Uterus (tissue), 4 donors: ENCODE measurements around the gene SLC7A4. TPM values are rescaled to one million over a fixed set of nuclear protein-coding genes. Genes with fewer than 3 reads are reported as not detected.
"Not testable (repeated sequence)": the region's sequence is repeated elsewhere in the genome, so short reads cannot be mapped to it uniquely, and the experiment has no call there.

ENCODE experiments used
- DNase-seq, 2 donors: peaks; one replicate each; pipeline ENCODE4 v3.0.0-alpha.2; 2019 to 2020
- H3K27ac ChIP-seq, 2 donors: fragments of 200-600 bp; sonication (generic); 1 replicate in 1 of 2; 2 replicates in 1 of 2; pipeline ENCODE4 v1.5.1; 2016 to 2018
- H3K27me3 ChIP-seq, 2 donors: fragments of 200-600 bp; sonication (generic); one replicate each; pipeline ENCODE4 v1.5.1; 2018 to 2019; ENCODE audit warnings: control low read depth in 1 of 2
- H3K36me3 ChIP-seq, 2 donors: fragments of 200-600 bp; sonication (generic); one replicate each; pipeline ENCODE4 v1.5.1; 2019; ENCODE audit warnings: control low read depth in 1 of 2
- H3K4me1 ChIP-seq, 2 donors: fragments of 200-600 bp; sonication (generic); one replicate each; pipeline ENCODE4 v1.5.1; 2018 to 2019; ENCODE audit warnings: control low read depth in 1 of 2
- H3K4me3 ChIP-seq, 2 donors: fragments of 200-600 bp; sonication (generic); 1 replicate in 1 of 2; 2 replicates in 1 of 2; pipeline ENCODE4 v1.5.1; 2018 to 2019; ENCODE audit warnings: mild to moderate bottlenecking in 1 of 2
- H3K9me3 ChIP-seq, 2 donors: fragments of 200-600 bp; sonication (generic); one replicate each; pipeline ENCODE4 v1.5.1; 2019; ENCODE audit warnings: control low read depth in 1 of 2
- CTCF ChIP-seq, 4 experiments: fragments of 200-600 bp in 2 of 4; fragments of 450-650 bp in 2 of 4; sonication (generic) in 2 of 4; IDR thresholded peaks; one replicate each; pipeline ENCODE4 v1.5.1; 2016 to 2019; ENCODE audit warnings: antibody characterized with exemption in 4 of 4, mild to moderate bottlenecking in 2 of 4, moderate library complexity in 1 of 4
- POLR2A ChIP-seq, 2 donors: fragments of 450-650 bp; IDR thresholded peaks; one replicate each; pipeline ENCODE4 v1.6.1; 2016; ENCODE audit warnings: antibody characterized with exemption in 2 of 2, mild to moderate bottlenecking in 1 of 2, moderate library complexity in 1 of 2
- intact Hi-C: fragments of 100-400 bp; cut with DNase I; formaldehyde crosslinking; loops from one replicate; pipeline ENCODE4 v1.15.1; 2023; ENCODE audit warnings: low total_unique reads
- total RNA-seq, 4 donors: library from RNA; depleted of rRNA in 3 of 4; stranded (reverse); fragments of >200 nt in 3 of 4; gene quantifications; one replicate each; pipeline versions ENCODE4 v1.1.0 to v1.2.4, GENCODE V29; 2014 to 2023
- donor health status: DM: yes; HTN: yes; CAD: no.

The SLC7A4 gene
- total RNA-seq, 4 donors from 2014 or later = 0.35 to 7.9 (median 0.43) TPM; not detected in 1

DNA sequence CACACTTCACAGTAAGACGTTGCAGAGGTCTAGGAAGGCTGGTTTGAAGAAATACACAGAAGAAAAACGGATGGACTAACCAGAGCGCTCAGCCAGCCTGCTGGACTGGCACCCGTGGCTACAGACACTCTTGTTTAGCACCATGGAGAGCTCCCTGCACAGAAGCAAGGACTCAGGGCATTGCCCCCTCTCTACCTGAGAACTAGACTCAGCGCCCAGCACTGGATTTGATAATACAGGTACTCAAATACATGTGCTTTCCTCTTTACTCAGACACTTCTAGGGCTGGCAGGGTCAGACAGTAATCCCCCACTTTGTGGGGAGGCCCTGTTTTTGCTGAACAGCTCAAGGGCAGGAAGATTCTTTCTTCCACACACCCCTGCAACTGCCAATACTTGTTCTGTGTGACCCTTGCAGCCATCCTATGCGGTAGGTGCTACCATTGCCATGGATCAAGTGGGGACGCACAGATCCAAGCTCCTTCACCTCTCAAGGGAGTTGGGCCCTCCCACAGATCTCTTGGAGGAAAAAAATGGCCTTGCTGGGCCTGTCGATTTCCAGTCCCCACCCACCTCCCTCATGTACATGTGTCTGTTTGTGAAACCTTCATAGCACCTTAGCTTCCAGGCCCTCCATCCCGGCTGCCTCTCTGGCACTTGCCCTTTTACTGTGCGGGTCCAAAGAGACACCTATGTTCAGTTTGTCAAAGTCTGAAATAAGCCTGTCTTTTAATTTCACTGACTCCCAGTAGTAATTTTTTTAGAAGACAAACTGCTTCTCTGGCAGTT, 22.5 kb downstream of the SLC7A4 start:
- Histone ChIP-seq H3K27ac (no peak overlapping the region), H3K4me3 (no peak overlapping the region), H3K4me1 (peaks cover 3 to 6% of the 10 kb centered on the region in 2 donors), H3K27me3 (no peaks in the 10 kb centered on the region), H3K9me3 (no peaks in the 10 kb centered on the region), H3K36me3 (no peaks in the 10 kb centered on the region)
- TF ChIP-seq POLR2A (IDR thresholded peaks at IDR 0.05) (no peak), CTCF (IDR thresholded peaks at IDR 0.05) (no peak)
- intact Hi-C loops = no loop called here
- no peak for DNase-seq

DNA sequence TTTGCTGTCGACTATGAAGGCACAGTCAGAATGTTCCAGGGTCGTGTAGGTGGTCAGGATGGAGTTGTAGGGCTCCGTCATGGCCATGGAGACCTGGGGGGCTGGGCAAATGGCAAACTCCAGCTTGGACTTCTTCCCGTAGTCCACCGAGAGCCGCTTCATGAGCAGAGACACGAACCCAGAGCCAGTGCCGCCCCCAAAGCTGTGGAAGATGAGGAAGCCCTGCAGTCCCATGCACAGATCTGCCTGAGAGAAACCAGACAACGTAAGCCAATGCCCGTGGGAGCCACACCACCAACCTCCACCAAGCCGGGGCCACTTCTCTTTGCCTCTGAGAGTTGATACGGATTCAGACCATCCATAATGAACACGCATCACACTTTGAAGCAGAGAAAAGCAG, 23.2 kb downstream of the SLC7A4 start:
- H3K27ac ChIP-seq, H3K27me3 ChIP-seq, intact Hi-C loops, H3K36me3 ChIP-seq, H3K4me1 ChIP-seq, DNase-seq, H3K4me3 ChIP-seq, H3K9me3 ChIP-seq: not testable (repeated sequence)

- no peak for DNase-seq
- Histone ChIP-seq H3K27me3 (no peaks in the 10 kb centered on the region), H3K4me1 (peaks cover 7 to 13% of the 10 kb centered on the region in 2 donors), H3K36me3 (no peaks in the 10 kb centered on the region), H3K27ac (peak overlapping the region in 1 of 2 donors; percentile 94), H3K4me3 (no peak overlapping the region), H3K9me3 (no peaks in the 10 kb centered on the region)
- intact Hi-C loops = no loop called here
- TF ChIP-seq POLR2A (IDR thresholded peaks at IDR 0.05) = no peak
- no peak for TF ChIP-seq CTCF (IDR thresholded peaks at IDR 0.05)
These were observed 28.6 kb downstream of the SLC7A4 start for GRCh38 chr22:21003782-21004181.

DNA sequence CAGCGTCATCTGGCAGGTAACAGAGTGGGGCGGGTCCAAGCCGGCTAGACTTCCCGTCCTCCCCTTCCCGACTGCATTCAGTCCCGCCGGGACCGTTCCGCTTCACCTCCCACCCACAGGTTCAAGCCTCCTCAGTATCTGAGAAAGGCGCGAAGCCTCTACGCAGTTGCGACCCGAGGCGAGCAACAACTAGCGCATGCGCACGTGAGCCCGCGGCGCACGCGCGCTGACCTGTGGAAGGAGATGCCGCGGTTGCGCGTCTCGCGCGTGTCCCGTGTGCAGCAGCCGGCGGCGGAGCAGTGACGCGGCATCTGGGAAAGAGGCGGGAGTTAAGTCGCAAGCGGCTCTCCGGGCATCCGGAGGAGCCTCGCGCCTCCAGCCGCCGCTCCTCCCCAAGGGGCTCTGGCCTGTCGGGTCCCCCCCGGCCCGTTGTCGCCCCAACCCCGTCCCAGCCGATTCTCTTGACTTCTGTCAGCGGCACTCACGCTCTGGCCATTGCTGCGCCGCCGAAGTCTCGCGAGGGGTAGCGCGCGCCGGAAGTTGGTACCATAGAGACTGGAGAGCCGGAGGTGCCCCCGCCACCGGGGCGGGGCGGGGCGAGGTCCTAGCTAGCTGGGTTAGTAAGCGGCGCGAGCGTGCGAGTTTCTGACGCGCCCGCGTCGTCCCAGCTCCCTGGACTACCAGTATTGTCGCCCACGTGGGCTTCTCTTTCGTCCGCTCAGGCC, 30.6 kb downstream of the SLC7A4 start, which contains the start of gene THAP7:
TSS of gene THAP7 (minus strand) at position 518 of the 725 bp plus-strand sequence. CDS start at position 311, 207 bp downstream.
- H3K27me3 ChIP-seq = no peaks in the 10 kb centered on the region
- peak; percentile 96 to 97 for DNase-seq
- TF ChIP-seq CTCF (IDR thresholded peaks at IDR 0.05) (peak in 1 of 4 experiments; percentile 2), POLR2A (IDR thresholded peaks at IDR 0.05) (peak; percentile 44 to 84)
- H3K27ac ChIP-seq = peak within 1 kb of the TSS; percentile 94 to 98
- no peaks in the 10 kb centered on the region for H3K9me3 ChIP-seq
- no peaks in the 10 kb centered on the region for H3K36me3 ChIP-seq
- peak within 1 kb of the TSS; percentile 72 to 73 for H3K4me3 ChIP-seq
- H3K4me1 ChIP-seq = peaks cover 7 to 13% of the 10 kb centered on the region in 2 donors
- intact Hi-C loops = no loop called here

- TF ChIP-seq CTCF (IDR thresholded peaks at IDR 0.05) (peak in 1 of 4 experiments; percentile 7), POLR2A (IDR thresholded peaks at IDR 0.05) (no peak)
- no peaks in the 10 kb centered on the region for H3K9me3 ChIP-seq
- intact Hi-C loops = no loop called here
- H3K4me3 ChIP-seq = peak overlapping the region; percentile 72 to 73
- no peak for DNase-seq
- H3K27ac ChIP-seq = peak overlapping the region; percentile 94 to 98
- no peaks in the 10 kb centered on the region for H3K36me3 ChIP-seq
- H3K27me3 ChIP-seq = no peaks in the 10 kb centered on the region
- H3K4me1 ChIP-seq = peaks cover 7 to 13% of the 10 kb centered on the region in 2 donors
These were observed 31.3 kb downstream of the SLC7A4 start for GRCh38 chr22:21000987-21001600.
